Head of caudate nucleus (tissue), 42 donors: ENCODE data around the gene RNF208.

ENCODE experiments used
- DNase-seq, 42 donors: peaks; one replicate each; pipeline versions ENCODE4 v3.0.0 to v3.0.0-alpha.2; 2020 to 2021; ENCODE audit warnings: mixed read lengths in 7 of 42
- intact Hi-C: fragments of 100-400 bp; cut with DNase I; formaldehyde crosslinking; loops from one replicate; pipeline ENCODE4 v1.15.0; 2022

Gene RNF208

DNA sequence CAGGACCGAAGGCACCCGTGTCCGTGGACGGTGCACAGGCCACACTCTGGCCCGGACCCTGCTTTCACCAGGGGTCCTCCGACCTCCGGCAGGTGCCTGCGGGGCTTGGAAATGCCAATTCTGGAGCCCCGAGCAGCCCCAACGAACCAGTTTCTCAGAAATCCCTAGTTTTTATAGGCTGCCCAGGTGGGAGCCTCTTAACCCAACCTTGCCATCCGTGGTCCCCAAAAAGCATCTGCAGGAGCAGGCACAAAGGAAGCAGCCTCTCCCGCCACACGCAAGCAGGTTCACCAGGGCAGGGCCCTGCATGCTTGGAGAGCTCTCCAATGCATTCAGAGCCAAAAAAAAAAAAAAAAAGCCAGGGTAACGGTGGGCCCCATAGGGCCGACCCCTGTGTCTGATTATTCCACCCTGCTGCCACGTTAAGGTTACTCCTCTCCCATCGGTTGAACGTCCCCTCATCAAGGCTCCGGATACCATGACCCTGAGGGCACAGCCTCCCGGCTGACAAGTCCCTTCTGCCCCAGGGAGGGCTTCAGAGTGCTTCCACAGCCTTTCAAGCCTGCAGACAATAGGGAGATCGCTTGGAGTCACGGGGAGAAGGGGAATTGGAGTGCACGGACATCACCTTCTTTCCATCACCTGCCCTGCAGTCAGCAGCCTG lies 20.7 kb downstream of the RNF208 start:
- intact Hi-C loops, result no loop called here

DNA sequence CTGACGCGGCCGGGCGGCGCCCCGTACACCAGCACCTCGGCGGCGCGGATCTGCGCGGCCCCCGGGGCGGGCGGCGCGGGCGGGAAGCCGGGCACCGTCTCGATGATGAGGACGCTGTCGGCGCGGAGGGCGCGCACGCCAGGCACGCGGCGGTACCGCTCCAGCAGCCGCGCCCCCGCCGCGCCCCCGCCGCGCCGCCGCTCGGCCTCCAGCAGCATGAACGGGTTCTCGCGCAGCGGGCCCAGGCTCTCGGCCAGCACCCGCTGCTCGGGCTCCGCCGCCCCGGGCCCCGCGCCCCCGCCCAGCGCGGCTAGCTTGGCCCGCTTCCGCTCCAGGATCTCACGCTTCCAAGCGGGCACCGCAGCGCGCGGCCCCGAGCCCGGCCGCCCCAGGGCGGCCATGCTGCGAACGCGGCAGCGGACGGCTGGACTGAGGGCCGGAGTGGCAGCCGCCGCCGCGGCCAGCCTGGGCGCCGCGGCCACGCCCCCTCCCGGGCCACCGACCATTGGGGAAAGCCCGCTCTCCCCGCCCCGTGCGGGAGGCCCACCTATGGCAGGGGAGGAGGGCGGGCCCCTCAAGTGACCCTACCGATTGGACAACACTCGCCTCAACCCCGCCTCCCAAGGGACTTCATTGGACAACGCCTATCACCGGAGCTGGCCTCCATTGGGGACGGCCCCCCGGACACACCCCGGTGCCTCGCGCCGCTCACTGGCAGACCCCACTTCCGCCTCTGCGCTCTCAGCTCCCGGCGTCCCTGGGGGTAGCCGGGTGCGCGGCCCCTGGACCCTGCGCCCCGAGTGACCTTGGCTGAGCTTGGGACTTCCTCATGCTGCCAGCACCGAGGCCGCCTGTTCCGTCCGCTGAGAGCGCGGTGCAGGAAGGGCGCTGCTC lies 21.5 kb downstream of the RNF208 start, which contains the start of gene TPRN:
TSS of gene TPRN (minus strand) at position 431 of the 894 bp plus-strand sequence. CDS start at position 401, 30 bp downstream.
- DNase-seq, result peak; percentile 96 to 100 (median 99)
- intact Hi-C loops, result no loop called here

More for the DNA sequence above, 20.7 kb downstream of the RNF208 start:
- no peak for DNase-seq

DNA sequence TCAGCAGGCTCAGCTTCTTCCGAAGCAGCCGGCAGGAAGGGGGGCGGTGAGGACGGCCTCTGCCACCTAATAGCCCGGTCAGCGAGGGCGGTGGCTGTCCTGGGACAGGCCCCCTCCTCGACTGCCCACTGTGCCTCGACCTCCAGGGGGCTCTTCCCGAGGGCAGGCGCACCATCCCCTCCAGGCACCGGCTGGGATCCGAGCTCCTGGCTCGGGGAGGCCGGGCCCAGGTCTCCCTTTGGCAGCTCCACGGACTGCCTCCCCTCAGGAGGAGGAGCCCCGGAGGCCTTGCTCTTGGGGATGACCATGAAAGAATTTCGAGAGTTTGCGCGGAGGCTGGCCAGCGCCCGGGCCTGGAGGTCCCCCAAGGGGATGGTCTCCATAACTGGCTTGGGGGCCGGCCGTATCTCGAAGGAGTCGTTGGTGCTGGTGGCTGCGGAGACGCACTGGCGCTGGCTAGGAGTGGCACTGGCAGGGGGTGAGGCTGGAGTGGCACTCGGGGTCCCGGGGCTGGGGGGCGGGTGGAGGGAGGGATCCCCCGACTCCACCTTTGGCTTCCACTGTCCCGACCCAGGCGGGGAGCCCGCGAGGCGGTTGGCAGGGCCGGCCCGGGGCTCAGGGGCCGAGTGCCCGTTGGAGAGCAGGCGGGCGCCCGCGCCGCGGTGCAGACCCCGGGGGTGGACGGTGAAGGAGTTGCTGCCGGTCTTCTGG lies 22.5 kb downstream of the RNF208 start:
- peak in 2 of 42 donors; percentile 33 to 43 for DNase-seq

DNA sequence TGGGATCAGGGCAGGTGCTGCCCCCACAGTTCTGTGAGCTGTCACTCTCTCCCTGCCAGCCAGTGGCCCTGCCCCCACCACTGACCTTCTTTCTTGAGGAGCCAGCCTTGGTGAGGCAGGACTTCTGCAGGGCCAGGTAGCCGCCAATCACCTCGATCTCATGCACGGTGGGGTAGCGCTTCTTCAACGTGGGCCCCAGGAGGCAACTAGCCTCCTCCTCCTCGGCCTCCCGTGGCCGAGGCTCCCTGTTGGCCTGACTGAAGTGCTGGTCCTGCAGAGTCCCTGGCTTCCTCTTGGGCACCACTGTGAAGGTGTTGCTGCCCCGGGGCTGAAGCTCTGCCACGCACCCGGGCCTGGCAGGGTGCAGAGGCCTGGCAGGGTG lies 23.1 kb downstream of the RNF208 start:
- peak in 3 of 42 donors; percentile 40 to 64 (median 46) for DNase-seq

More for the DNA sequence above, 22.5 kb downstream of the RNF208 start:
- intact Hi-C loops, result no loop called here

DNA sequence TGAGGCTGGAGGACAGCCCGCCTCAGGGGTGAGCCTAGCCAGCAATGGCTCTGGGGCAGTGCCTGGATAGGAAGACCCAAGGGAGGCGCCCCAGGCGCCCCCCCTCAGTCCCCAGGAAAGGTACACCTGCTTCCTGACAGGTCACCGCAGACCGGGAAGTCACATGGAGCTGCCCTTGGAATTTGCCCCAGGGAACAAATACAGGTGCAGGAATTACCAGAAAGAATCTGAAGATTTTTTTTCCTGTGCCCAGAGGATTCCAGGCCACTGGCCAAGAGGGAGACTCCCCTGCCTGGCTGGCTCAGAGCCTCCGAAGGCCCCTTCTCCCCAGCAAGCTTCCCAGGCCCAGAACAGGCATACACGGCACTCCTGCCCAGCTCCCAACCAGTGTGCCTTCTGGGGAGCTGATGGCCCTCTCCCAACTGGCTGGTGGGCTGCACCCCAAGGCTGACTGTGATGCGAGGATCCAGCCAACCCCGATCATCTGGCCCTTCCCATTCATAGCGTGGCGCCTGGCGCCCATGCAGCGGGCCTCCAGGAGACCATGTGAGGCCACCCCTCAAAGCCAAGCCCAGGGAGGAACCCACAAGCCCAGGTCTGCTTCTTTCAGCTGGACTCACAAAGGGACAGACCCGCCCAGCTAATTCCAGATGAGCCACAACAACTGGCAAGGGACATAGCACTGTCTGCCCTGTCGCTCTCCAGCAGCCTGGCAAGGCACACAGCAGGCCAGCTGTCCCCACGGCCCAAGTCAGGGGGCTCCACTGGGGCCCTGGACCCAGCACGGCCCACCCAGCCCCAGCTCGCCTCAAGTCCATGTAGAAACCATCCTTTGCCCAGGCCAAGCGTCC lies 23.8 kb downstream of the RNF208 start:
- intact Hi-C loops, result no loop called here

More for the DNA sequence above, 23.1 kb downstream of the RNF208 start:
- intact Hi-C loops, result no loop called here

DNA sequence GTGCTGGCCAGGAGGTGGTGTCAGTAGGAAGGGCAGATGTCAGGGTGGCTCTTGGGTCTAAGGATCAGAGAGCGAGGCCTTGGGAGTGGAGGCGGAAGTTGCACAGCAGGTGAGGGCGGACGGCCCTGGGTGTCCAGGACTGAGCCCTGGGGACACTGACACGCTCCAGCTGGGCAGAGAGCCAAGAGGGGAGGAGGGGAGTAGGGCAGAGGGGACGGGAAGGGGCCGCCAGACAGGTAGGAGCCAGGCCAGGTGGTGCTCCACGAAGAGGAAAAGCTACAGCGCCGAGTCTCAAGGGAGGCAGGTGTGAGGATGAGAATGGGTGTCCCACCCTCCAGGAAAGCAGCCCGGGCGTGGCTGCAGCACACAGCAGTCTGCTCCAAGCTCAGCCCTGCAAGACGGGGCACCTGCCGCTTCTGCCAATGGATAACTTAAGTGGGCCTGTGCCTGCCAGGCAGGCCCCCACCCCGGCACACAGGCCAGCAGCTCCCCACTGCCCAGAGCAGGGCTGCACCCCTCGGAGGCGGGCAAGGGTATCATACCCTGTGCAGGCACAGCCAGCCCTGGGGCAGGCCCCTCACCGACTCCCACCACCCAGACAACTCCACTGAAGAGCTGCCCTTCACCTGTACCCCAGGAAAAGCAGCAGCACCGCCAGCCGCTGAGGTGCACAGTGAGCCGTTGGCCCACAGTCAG lies 26.4 kb downstream of the RNF208 start:
- DNase-seq, result peak in 3 of 42 donors; percentile 53 to 66 (median 63)
- intact Hi-C loops, result no loop called here

More for the DNA sequence above, 23.8 kb downstream of the RNF208 start:
- peak in 3 of 42 donors; percentile 35 to 73 (median 53) for DNase-seq

DNA sequence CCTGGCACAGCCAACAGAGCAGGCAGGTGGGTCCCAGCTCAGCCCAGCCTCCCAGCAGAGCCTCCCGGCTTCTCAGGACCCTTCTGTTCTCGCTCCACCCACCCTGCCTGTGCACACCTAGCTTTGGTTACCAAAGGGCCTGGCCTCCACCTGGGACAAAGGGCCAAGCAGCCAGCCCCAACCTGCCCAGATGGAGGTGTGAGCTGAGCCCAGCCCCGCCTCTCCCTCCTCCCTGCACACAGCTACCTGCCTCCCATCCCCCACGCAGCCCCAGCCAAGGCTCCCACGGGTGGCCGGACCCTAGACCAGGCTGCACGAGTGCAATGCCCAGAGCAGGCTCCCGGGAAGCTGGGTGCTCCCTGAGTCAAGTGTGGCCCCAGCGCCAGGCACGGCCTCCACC lies 27.1 kb downstream of the RNF208 start:
- intact Hi-C loops, result no loop called here

DNA sequence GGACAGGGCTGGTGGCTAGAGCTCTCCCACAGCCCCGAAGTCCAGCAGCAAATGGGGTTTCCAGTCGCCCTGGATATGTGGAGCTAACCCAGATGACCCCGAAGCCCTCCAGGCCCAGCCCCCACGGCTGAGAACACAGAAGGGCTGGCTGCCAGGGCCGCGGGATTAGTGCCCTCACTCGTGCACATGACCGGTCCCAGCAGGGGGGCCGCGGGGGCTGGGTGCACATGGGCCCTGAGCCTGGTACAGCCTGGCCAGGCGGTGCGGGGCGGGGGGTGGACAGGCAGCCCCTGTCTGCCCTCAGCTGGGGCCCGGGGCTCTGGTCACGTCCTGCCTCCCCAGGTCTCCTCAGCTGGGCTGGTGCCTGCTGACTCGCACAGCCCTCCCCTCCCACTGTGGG lies 27.7 kb downstream of the RNF208 start:
- intact Hi-C loops, result no loop called here
- DNase-seq, result peak; percentile 87 to 99 (median 95)

More for the DNA sequence above, 27.1 kb downstream of the RNF208 start:
- DNase-seq, result peak in 2 of 42 donors; percentile 50 to 60

DNA sequence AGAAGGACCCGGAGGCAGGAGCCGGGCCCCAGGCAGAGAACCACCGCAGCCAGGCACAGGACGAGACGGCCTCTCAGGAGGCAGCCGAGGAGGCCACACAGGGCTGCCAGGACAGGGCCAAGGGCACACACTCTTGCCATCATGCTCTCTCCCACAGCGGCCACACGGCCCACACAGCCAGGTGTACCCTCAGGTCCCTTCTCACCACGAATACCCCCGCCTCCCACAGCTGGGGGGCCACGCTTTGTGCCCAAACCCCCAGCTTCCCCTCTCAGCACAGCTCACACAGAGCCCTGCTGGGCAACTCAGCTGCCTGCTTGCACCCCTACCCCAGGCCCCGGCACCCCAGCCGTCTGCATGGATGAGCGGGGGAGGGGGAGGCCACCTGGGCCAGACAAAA lies 28.3 kb downstream of the RNF208 start:
- DNase-seq, result peak in 1 of 42 donors; percentile 27
- intact Hi-C loops, result no loop called here

DNA sequence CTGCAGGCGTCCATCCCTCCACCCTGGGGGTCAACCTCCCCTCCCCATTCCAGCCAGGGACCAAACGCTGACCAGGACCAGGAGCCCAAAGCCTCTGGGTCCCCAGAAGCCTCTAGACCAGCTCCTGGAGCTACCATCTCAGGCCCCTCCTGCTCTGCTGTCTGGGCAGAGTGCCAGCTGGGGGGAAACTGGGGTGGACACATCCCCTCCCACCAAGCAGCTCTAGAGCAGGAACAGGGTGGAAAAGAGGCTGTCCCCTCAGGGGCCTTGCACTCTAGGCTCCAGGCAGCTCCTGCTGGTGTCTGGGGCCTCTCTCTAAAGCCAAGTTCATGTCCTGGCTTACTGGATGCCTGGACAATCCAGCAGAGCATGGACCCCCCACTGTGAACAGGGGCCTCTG lies 29.2 kb downstream of the RNF208 start:
- DNase-seq, result peak in 1 of 42 donors; percentile 49
- intact Hi-C loops, result no loop called here

DNA sequence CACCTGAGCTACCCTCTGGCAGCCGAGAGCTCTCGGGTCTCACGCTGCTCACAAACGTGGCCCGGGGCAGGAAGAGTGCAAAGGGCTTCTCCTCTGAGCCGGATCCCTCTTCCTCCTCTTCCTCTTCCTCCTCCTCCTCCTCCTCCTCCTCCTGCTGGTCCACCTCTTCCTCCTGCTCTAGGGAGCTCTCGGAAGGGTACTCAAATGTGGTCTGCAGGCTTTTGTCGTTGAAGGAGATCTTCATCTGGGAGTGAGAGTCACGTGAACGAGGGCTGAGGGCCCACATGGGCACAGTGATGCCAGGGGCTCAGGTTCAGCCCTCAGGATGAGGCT lies 29.6 kb downstream of the RNF208 start:
- no peak for DNase-seq
- intact Hi-C loops, result no loop called here

DNA sequence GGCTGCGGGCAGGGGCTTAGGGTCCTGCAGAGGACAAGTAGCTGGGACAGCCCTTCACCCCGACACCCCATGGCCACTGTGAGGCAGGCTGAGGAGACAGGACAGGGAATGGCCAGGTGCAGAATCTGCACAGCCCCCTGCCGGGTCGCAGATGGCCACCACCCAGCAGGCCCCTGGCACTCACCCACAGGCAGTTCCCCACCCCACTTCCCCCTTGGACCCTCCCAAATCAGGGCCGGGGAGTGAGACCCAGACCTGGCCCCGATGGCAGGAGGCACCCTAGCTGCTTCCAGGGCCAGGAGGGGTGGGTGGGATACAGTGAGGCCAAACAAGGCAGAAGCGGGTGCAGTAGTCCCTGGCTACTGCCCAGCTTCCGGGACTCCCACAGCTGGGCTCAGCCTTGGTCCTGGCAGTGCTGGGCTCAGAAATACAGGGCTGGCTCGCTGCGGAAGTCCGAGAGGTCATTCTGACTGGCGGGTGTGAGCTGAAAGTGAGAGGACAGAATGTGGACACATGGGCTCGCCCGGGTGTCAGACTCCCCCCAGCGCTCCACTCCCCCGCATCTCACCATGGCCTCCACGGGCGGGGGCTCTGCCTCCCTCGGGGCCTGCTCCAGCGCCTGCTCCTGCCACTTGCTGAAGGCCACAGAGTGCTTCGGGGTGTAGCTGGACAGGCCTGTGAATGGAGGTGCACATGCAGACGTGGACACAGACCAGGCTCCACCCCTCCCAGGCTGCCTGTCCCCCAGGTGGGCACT lies 30.2 kb downstream of the RNF208 start:
- peak; percentile 41 to 92 (median 78) for DNase-seq
- intact Hi-C loops, result no loop called here

DNA sequence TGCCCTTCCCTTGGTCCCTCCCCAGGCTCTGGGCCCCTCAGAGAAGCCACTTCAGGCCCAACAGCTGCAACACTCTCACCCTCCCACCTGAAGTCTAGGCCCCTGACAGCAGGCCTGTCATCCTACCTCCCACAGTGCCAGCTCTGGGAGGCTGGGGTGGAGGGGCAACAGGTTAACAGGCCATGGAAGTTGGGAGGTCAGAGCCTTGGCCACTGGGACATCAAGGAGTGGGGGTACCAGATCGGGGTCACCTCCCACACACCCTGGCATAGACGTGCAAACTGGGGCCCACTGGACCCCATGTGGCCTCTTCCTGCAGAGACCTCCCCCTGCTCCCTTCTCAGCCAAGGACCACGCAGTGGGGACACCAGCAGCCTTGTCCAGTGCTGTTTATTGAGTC lies 30.8 kb downstream of the RNF208 start:
- intact Hi-C loops, result no loop called here
- no peak for DNase-seq

DNA sequence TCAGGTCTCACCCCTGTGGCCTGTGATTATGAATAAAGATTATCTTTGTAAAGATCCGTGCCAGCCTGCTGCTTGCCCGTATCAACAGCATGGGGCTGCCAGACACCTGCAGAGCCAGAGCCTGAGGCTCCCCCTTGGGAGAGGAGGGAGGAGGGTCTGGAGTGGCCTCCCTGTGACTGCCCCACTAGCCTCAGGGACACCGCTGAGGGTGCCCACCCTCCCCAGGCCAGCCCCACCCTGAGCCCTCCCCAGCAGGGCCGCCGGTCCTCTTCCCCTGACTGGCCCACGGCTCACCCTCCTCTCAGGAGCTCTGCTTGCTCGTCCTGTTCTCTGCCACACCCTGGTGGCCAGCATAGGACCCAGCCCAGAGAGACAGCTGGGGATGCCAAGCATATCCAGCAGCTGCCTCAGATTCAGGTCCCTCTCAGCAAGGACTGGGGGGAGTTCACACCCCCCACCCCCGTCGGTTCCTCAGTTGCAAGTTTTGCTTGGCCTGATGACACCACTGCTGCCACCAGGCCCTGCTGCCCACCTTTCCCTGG lies 31.7 kb downstream of the RNF208 start:
- intact Hi-C loops, result no loop called here
- DNase-seq, result no peak

DNA sequence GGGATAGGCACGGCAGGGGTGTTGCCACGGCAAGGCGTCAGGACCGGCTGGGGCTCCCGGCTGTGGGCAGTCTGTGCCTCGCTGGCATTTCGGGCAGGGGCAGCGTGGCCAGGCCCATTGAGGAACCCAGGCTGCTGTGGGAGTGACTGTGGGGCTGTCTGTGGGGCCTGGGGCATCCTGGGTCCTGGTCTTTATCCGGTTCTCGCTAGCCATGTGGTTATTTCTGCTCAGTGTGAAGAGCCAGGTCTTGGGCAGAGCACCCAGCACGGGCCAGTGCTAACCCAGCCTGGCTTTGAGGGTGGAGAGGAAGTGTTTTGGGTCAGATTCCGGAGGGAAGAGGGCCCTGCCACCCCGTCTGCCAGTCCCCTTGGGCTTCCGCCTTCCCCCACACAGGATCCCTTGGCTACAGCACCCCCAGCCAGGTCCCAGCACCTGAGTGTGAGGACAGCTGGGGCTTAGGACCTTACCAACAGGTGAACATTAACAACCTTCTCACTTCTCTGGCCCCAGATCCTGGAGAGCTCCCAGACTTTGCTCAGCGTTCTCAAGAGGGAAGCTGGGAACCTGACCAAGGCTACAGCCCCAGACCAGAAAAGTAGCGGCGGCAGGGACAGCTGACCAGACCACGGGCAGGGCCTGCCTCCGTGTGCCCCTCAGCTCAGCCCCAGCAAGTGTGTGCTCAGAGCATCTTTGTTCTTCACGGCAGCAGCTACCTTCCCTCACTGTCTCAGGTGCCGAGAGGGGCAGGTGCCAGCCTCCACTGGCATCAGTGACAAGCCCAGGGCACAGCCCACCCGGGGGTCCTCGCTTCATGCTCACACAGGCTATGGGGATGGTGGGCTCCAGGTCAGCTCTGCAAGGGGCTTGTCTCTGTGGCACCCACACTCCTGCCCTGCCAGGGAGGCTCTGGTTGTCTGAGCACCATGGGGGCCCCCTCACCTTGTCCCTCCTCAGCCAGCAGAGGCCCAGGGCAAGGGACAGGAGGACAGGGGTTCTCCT lies 32.4 kb downstream of the RNF208 start:
- intact Hi-C loops, result loop anchor here (5.0 to 10.0 kb wide), 2 partner anchors 38 to 65 kb away; partner anchors contain the start of genes CYSRT1 and RNF224
- no peak for DNase-seq
